ENCODE results near the gene PARP14.

PARP14 gene

GRCh38 chr3:122758877-122759560 lies 78.4 kb downstream of the PARP14 start:
- no peak for TF ChIP-seq CTCF (conservative IDR thresholded peaks at IDR 0.05)
- no peak overlapping the region for H3K27ac ChIP-seq

DNA sequence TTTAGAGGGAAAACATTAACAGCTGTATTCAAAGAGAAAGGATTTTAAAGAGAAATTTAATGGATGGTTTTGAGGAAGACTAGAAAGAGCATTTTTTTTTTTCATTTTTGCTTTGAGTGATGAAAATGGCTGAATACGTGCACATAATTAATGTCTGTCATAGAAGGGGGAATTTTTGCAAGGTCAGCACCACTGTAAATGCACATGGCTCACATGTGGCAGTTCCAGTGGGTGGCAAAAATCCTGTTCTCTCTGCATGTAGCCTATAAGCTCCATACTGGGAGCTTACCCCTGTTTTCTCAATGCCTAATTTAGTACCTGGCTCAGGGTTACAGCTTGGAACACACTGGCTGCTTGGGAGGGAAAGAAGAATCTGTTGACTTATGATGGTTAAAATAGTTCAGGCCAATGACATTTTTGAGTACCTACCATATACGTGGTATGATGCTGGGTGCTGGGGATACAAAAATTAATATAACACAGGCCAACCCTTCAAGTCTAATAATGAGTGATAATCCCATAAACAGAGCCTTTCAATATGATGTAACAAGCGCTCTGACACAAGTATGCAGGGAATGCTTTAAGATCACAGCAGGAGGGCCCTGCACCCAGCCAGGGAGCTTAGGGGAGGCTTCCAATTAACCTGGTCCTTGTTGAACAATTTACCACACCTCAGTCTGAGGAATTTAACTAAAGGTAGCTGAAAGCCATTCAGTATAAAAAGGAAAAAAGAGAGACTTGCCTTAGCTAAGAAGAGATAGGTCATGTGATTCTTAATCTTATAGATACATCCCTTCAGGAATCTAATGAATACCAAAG lies 80.0 kb downstream of the PARP14 start:
- H3K27ac ChIP-seq, result no peak overlapping the region
- TF ChIP-seq CTCF (conservative IDR thresholded peaks at IDR 0.05), result no peak

GRCh38 chr3:122766430-122766829 lies 85.8 kb downstream of the PARP14 start:
- no peak for TF ChIP-seq CTCF (conservative IDR thresholded peaks at IDR 0.05)
- no peak overlapping the region for H3K27ac ChIP-seq

DNA sequence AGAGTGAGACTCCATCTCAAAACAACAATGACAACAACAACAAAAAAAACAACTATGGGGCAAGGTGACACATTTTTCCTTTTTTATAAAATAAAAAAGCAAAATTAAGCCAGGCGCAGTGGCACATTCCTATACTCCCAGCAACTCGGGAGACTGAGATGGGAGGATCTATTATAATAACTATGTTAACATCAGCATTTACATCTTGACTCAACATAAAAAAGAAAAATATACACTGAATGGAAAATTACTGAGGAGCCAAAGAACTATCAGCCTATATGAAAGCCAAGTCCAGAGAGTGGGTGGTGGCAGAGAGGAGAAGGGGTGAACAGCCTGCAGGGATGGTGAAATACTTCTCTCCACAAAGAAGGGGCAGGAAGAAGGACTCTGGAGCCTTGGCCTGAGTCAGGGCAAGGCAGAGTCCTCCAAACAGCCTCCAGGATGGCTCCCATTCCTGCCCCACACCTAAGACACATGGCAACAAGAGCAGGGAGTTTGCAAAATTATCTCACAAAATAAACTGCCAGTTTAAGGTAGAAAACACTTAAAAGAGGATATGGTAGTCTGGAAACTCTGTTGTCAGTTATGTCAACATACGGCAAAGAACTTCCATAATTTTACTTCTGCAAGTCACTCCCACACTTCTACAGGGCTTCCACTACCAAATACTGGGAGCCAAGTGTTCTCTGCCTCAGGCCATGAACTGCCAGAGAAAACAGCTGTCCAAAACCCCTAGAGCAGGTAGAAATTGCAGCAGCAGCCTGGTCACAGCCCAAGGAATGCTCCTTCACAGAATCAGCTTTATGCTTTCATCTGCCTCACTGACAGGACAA lies 87.1 kb downstream of the PARP14 start:
- no peak overlapping the region for H3K27ac ChIP-seq
- TF ChIP-seq CTCF (conservative IDR thresholded peaks at IDR 0.05), result no peak

DNA sequence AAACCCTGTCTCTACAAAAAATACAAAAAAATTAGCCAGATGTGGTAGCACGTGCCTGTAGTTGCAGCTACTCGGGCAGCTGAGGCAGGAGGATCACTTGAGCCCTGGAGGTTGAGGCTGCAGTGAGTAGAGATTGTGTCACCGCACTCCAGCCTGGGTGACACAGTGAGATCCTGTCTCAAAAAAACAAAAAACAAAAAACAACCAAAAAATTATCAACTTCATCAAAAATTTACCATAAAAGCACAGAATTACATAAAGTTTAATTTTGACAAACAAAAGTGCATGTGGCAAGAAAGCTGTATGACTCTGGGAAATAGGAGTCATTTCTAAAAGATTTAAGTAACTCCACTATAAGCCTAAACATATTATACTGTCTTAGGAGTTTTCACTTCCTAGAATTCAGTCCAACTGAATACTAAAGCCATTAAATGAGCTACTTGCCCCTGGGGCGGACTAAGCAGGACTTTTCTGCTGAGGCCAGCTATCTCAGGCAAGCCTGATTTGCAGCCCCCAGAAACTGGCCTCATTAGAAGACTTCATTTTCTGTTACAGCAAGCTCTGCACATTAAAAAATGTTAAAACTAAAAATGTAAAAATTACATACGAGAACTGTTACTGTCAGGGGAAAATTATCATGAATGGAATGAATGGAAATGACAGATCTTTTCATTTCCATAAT lies 90.0 kb downstream of the PARP14 start:
- no peak for TF ChIP-seq CTCF (conservative IDR thresholded peaks at IDR 0.05)
- H3K27ac ChIP-seq, result no peak overlapping the region

- H3K27ac ChIP-seq, result no peak overlapping the region
- no peak for TF ChIP-seq CTCF (conservative IDR thresholded peaks at IDR 0.05)
Measured at GRCh38 chr3:122772827-122773226, 92.2 kb downstream of the PARP14 start.
